CD4-positive, alpha-beta T cell (primary cell): ENCODE data around the gene ARHGEF39. TPM values are rescaled to one million over a fixed set of nuclear protein-coding genes. Genes with fewer than 3 reads are reported as not detected.
A peak's percentile ranks its signal among the peaks of the same experiment; 100 is the strongest.

Experiments used
- ATAC-seq: fragments of 200-7000 bp; cut with Tn5 transposase; one replicate; pipeline ENCODE4 v1.10.0; 2022; ENCODE audit warnings: mild to moderate bottlenecking; ENCODE audit not compliant: poor library complexity
- CTCF ChIA-PET: fragments of 350-600 bp; sonication (Branson Sonifier 250); formaldehyde crosslinking; loops from one replicate; lab custom pipeline; 2021; ENCODE audit warnings: antibody characterized with exemption, inconsistent platforms; lab: Charles Lee
- POLR2A ChIA-PET: fragments of 350-600 bp; sonication (Branson Sonifier 250); formaldehyde crosslinking; loops from one replicate; lab custom pipeline; 2021; ENCODE audit warnings: antibody characterized with exemption, inconsistent platforms; lab: Charles Lee
- DNase-seq, 14 experiments: peaks; one replicate each; pipeline ENCODE4 v3.0.0-alpha.2; 2013 to 2020; ENCODE audit warnings: mixed read lengths in 2 of 14
- H3K27ac ChIP-seq, 2 donors: one replicate each; pipeline versions ENCODE4 v1.5.1 to v1.7.0; 2013; ENCODE audit warnings: low read length in 2 of 2, low read depth in 1 of 2, mild to moderate bottlenecking in 1 of 2
- H3K27me3 ChIP-seq, 2 experiments: 1 replicate in 1 of 2; 2 replicates in 1 of 2; pipeline versions ENCODE4 v1.6.1 to v1.7.0; 2013; ENCODE audit warnings: low read length in 2 of 2, control low read depth in 1 of 2, mild to moderate bottlenecking in 1 of 2, moderate library complexity in 1 of 2; ENCODE audit not compliant: insufficient read depth in 2 of 2, control insufficient read depth in 1 of 2
- H3K36me3 ChIP-seq: one replicate; pipeline ENCODE4 v1.6.1; 2013; ENCODE audit warnings: low read length, control low read depth; ENCODE audit not compliant: insufficient read depth
- H3K4me1 ChIP-seq: one replicate; pipeline ENCODE4 v1.6.1; 2013; ENCODE audit warnings: low read length, control low read depth; ENCODE audit not compliant: insufficient read depth
- H3K4me3 ChIP-seq: one replicate; pipeline ENCODE4 v1.5.1; 2013; ENCODE audit warnings: mild to moderate bottlenecking, low read length, moderate library complexity
- H3K9me3 ChIP-seq, 2 experiments: 1 replicate in 1 of 2; 2 replicates in 1 of 2; pipeline versions ENCODE4 v1.6.1 to v1.7.0; 2013; ENCODE audit warnings: low read length in 2 of 2, mild to moderate bottlenecking in 2 of 2, control low read depth in 1 of 2, moderate library complexity in 1 of 2; ENCODE audit not compliant: control insufficient read depth in 1 of 2, insufficient read depth in 1 of 2
- H3K27ac Mint-ChIP-seq: one replicate; pipeline ENCODE4 v1.8.0; 2020; ENCODE audit warnings: mixed read lengths
- H3K27me3 Mint-ChIP-seq: one replicate; pipeline ENCODE4 v1.8.0; 2021; ENCODE audit warnings: mixed read lengths
- H3K36me3 Mint-ChIP-seq: one replicate; pipeline ENCODE4 v1.8.0; 2021; ENCODE audit warnings: low read depth, mixed read lengths
- H3K4me1 Mint-ChIP-seq: one replicate; pipeline ENCODE4 v1.8.0; 2021; ENCODE audit warnings: low read depth, mixed read lengths
- H3K4me3 Mint-ChIP-seq: one replicate; pipeline ENCODE4 v1.8.0; 2020; ENCODE audit warnings: mild to moderate bottlenecking, mixed read lengths
- H3K9me3 Mint-ChIP-seq: one replicate; pipeline ENCODE4 v1.8.0; 2020; ENCODE audit warnings: mixed read lengths
- CTCF ChIP-seq: fragments of 200-600 bp; IDR thresholded peaks from one replicate; pipeline ENCODE4 v1.8.0; 2022; ENCODE audit warnings: antibody characterized with exemption, mild to moderate bottlenecking
- intact Hi-C, 2 experiments: fragments of 100-400 bp; cut with DNase I in 1 of 2; cut with micrococcal nuclease in 1 of 2; formaldehyde crosslinking; loops; one replicate each; pipeline versions ENCODE4 v1.15.1 to v1.9.0; 2023 to 2025; cut with DNase I, micrococcal nuclease
- total RNA-seq, 174 experiments: library from RNA in 2 of 174; stranded (reverse) in 2 of 174; gene quantifications; one replicate each; pipeline ENCODE4 v1.2.3 and lab custom pipeline; 2021 to 2026

The ARHGEF39 gene
- total RNA-seq, 2 experiments from 2014 or later: 0.08 to 0.17 TPM

DNA sequence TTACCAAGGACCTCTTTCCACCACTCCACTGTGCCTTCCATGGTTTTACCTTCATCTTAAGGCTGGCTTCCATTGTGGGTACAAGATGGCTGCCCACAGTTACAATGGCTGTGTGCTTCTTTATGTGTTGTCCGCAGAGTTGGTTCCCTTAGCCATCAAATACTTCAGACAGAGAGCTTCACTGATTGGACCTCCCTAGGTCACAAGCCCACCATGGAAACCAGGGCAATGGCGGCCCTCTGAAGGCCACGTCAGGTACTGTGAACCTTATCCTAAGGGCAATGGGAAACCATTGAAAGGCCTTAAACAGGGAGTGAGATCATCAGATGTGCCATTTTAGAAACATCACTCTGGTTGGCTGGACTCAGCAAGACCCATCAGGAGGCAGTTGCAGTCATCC is 2.9 kb upstream of the ARHGEF39 start:
- Mint-ChIP-seq H3K36me3 (no peaks in the 10 kb centered on the region), H3K27me3 (no peaks in the 10 kb centered on the region), H3K9me3 (no peaks in the 10 kb centered on the region), H3K27ac (no peak overlapping the region), H3K4me3 (no peak overlapping the region), H3K4me1 (peaks cover 41% of the 10 kb centered on the region)
- Histone ChIP-seq H3K9me3 (no peaks in the 10 kb centered on the region), H3K4me1 (peaks cover 30% of the 10 kb centered on the region), H3K36me3 (no peaks in the 10 kb centered on the region), H3K27ac (no peak overlapping the region), H3K27me3 (no peaks in the 10 kb centered on the region), H3K4me3 (no peak overlapping the region)
- intact Hi-C loops: loop anchor here in 1 of 2 experiments (2.0 kb wide), 1 partner anchor 17 kb away; no protein-coding TSS in a partner anchor
- no peak for TF ChIP-seq CTCF
- CTCF ChIA-PET: interaction anchor here (1.4 kb wide), 1 partner anchor 28 kb away, joined by 3 read pairs; no protein-coding TSS in a partner anchor
- ATAC-seq: no peak
- no peak for DNase-seq
- POLR2A ChIA-PET: no interaction called here

DNA sequence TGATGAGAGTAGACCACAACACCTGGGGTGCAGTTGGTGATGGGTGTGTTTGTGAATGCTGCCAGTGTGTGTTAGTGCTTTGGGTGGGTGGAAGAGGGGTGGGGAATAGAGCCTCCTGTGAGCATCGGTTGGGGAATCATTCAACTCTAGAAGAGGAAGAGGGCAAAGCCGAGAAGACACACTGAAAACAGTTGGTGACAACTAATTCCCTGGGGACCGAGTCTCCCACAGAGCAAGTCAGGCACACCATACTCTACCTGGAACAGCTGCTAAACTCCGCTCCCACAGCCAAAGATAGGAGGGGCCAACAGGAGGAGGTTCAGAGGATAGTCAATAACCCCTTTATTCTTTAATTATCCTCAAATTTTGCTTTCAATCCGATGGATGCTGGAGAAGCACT is 1.6 kb upstream of the ARHGEF39 start:
- Mint-ChIP-seq H3K27ac (no peak overlapping the region), H3K27me3 (no peaks in the 10 kb centered on the region), H3K4me1 (peaks cover 55% of the 10 kb centered on the region), H3K4me3 (peak overlapping the region; percentile 35), H3K9me3 (no peaks in the 10 kb centered on the region), H3K36me3 (peaks cover 5% of the 10 kb centered on the region)
- H3K4me1 ChIP-seq: peaks cover 44% of the 10 kb centered on the region
- no peak for DNase-seq
- ATAC-seq: no peak
- no peaks in the 10 kb centered on the region for H3K27me3 ChIP-seq
- ChIA-PET POLR2A (interaction anchor here (1.0 to 2.7 kb wide), 3 partner anchors 10 to 20 kb away, joined by 6 to 20 read pairs (median 10); partner anchors contain the start of gene SIT1), CTCF (no interaction called here)
- no peak overlapping the region for H3K27ac ChIP-seq
- H3K4me3 ChIP-seq: no peak overlapping the region
- no peaks in the 10 kb centered on the region for H3K36me3 ChIP-seq
- intact Hi-C loops: no loop called here
- TF ChIP-seq CTCF: no peak
- no peaks in the 10 kb centered on the region for H3K9me3 ChIP-seq

DNA sequence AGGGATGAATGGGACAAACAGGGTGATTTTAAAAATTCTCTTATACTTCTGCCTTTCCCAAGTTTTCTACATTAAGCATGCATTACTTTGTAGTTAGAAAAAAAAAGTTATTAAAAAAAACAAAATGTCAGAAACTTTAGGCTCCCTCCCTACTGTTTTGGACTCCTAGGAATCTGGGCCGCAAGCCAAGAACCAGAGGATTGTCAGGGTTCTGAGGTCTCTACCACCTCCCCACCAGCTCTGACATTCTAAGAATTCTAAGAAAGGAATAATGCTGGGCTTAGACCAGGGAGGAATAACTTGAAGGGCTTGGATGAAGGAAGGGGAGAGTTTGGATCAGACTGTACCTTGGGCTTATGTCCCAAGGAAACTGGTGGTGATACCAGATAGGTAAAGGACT is 1.1 kb upstream of the ARHGEF39 start:
- no peak overlapping the region for H3K27ac Mint-ChIP-seq
- Histone ChIP-seq H3K36me3 (peaks cover 4% of the 10 kb centered on the region), H3K27ac (no peak overlapping the region), H3K27me3 (no peaks in the 10 kb centered on the region), H3K9me3 (no peaks in the 10 kb centered on the region), H3K4me1 (peaks cover 49% of the 10 kb centered on the region), H3K4me3 (no peak overlapping the region)
- no peak for DNase-seq
- TF ChIP-seq CTCF: no peak
- no peaks in the 10 kb centered on the region for H3K9me3 Mint-ChIP-seq
- no peak for ATAC-seq
- ChIA-PET CTCF (interaction anchor here (1.2 to 1.5 kb wide), 3 partner anchors 10 to 31 kb away, joined by 3 to 6 read pairs (median 4); no protein-coding TSS in a partner anchor), POLR2A (interaction anchor here (1.0 to 2.7 kb wide), 5 partner anchors 10 to 62 kb away, joined by 6 to 20 read pairs (median 10); partner anchors contain the start of gene SIT1)
- no peaks in the 10 kb centered on the region for H3K27me3 Mint-ChIP-seq
- H3K4me1 Mint-ChIP-seq: peaks cover 58% of the 10 kb centered on the region
- intact Hi-C loops: no loop called here
- peaks cover 7% of the 10 kb centered on the region for H3K36me3 Mint-ChIP-seq
- H3K4me3 Mint-ChIP-seq: peak overlapping the region; percentile 71
